H1 (cell line): ENCODE measurements around the gene TSHR. TPM values are rescaled to one million over a fixed set of nuclear protein-coding genes. Genes with fewer than 3 reads are reported as not detected.

Experiments used
- CTCF ChIA-PET: fragments of 300-600 bp; sonication (Branson Sonifier 250); formaldehyde crosslinking; loops from one replicate; lab custom pipeline; 2021; ENCODE audit not compliant: partially characterized antibody; lab: Charles Lee
- POLR2A ChIA-PET: fragments of 300-600 bp; sonication (Branson Sonifier 250); formaldehyde crosslinking; loops from one replicate; lab custom pipeline; 2021; ENCODE audit warnings: inconsistent platforms; ENCODE audit not compliant: partially characterized antibody; lab: Charles Lee
- DNase-seq, 2 experiments: peaks; one replicate each; pipeline versions ENCODE4 v3.0.0 to v3.0.0-alpha.2; 2010 to 2022; ENCODE audit warnings: low spot score in 2 of 2, low read depth in 1 of 2, mixed read lengths in 1 of 2
- FAIRE-seq: peaks from 2 replicates; lab custom pipeline; 2011; peaks lifted over from hg19 to GRCh38; lab: Jason Lieb, UNC
- H2AFZ ChIP-seq: 2 replicates; pipeline ENCODE4 v1.8.1; 2012; ENCODE audit warnings: low read length, inconsistent platforms
- H2AK5ac ChIP-seq: 2 replicates; pipeline ENCODE4 v1.6.1; 2013; ENCODE audit warnings: low read depth, low read length
- H2BK120ac ChIP-seq: replicated peaks from 2 replicates; pipeline ENCODE3; 2013; ENCODE audit warnings: low read depth, low read length, inconsistent platforms
- H2BK12ac ChIP-seq: 2 replicates; pipeline ENCODE4 v1.6.1; 2013; ENCODE audit warnings: low read depth, low read length
- H2BK15ac ChIP-seq: 2 replicates; pipeline ENCODE4 v1.6.1; 2013; ENCODE audit warnings: low read length
- H2BK20ac ChIP-seq: 2 replicates; pipeline ENCODE4 v1.6.1; 2013; ENCODE audit warnings: low read length
- H2BK5ac ChIP-seq: 2 replicates; pipeline ENCODE4 v1.6.1; 2013; ENCODE audit warnings: low read depth, low read length
- H3K14ac ChIP-seq: 2 replicates; pipeline ENCODE4 v1.6.1; 2013; ENCODE audit warnings: inconsistent platforms; ENCODE audit not compliant: insufficient read length
- H3K18ac ChIP-seq: 2 replicates; pipeline ENCODE4 v1.6.1; 2013; ENCODE audit warnings: low read length; ENCODE audit errors: extremely low read depth
- H3K23ac ChIP-seq: 2 replicates; pipeline ENCODE4 v1.6.1; 2013; ENCODE audit warnings: inconsistent platforms; ENCODE audit not compliant: insufficient read length
- H3K23me2 ChIP-seq: 2 replicates; pipeline ENCODE4 v1.6.1; 2013; ENCODE audit warnings: low read depth, low read length
- H3K27ac ChIP-seq: 2 replicates; pipeline ENCODE4 v1.6.1; 2011; ENCODE audit warnings: low read depth, low read length, inconsistent platforms
- H3K27me3 ChIP-seq, 4 experiments: replicated peaks in 1 of 4; 1 replicate in 1 of 4; 2 replicates in 3 of 4; pipeline versions ENCODE4 v1.6.1 to v1.8.1; 2011 to 2013; ENCODE audit warnings: low read length in 3 of 4, mild to moderate bottlenecking in 3 of 4, inconsistent platforms in 2 of 4, mixed read lengths in 2 of 4, moderate library complexity in 1 of 4; ENCODE audit not compliant: control insufficient read depth in 3 of 4, insufficient read depth in 3 of 4; ENCODE audit errors: extremely low read depth in 1 of 4
- H3K36me3 ChIP-seq, 4 experiments: 2 replicates each; pipeline versions ENCODE4 v1.6.1 to v1.8.1; 2011 to 2013; ENCODE audit warnings: mild to moderate bottlenecking in 4 of 4, low read length in 3 of 4, moderate library complexity in 2 of 4, control low read depth in 1 of 4, inconsistent platforms in 1 of 4; ENCODE audit not compliant: insufficient read depth in 4 of 4, control insufficient read depth in 2 of 4
- H3K4ac ChIP-seq: replicated peaks from 2 replicates; pipeline ENCODE3; 2013; ENCODE audit warnings: low read length, low read depth, mixed read lengths, inconsistent platforms; ENCODE audit not compliant: insufficient read length
- H3K4me1 ChIP-seq, 4 experiments: replicated peaks in 1 of 4; 1 replicate in 1 of 4; 2 replicates in 3 of 4; pipeline versions ENCODE4 v1.6.1 to v1.8.1; 2011 to 2013; ENCODE audit warnings: low read length in 3 of 4, inconsistent platforms in 2 of 4, mixed read lengths in 1 of 4; ENCODE audit not compliant: insufficient read depth in 4 of 4, control insufficient read depth in 3 of 4
- H3K4me2 ChIP-seq, 2 experiments: 2 replicates each; pipeline versions ENCODE4 v1.6.1 to v1.8.1; 2011 to 2013; ENCODE audit warnings: low read depth in 2 of 2, low read length in 2 of 2, control low read depth in 1 of 2, inconsistent platforms in 1 of 2, mild to moderate bottlenecking in 1 of 2; ENCODE audit not compliant: insufficient read depth in 1 of 2
- H3K4me3 ChIP-seq, 4 experiments: fragments of 200-600, 300-600 bp in 1 of 4; sonication (generic), shearing (Covaris generic), sonication (Bioruptor Twin) in 1 of 4; 2 replicates each; pipeline versions ENCODE4 v1.5.1 to v1.8.1; 2011 to 2016; ENCODE audit warnings: low read length in 4 of 4, low read depth in 3 of 4, control low read depth in 2 of 4, inconsistent platforms in 2 of 4, mild to moderate bottlenecking in 2 of 4, mixed read lengths in 1 of 4, moderate library complexity in 1 of 4; ENCODE audit not compliant: insufficient read depth in 2 of 4; ENCODE audit errors: extremely low read depth in 1 of 4
- H3K56ac ChIP-seq: replicated peaks from 2 replicates; pipeline ENCODE3; 2013; ENCODE audit warnings: low read depth, mild to moderate bottlenecking, mixed read lengths, low read length, inconsistent platforms; ENCODE audit not compliant: insufficient read length
- H3K79me1 ChIP-seq: 2 replicates; pipeline ENCODE4 v1.6.1; 2013; ENCODE audit warnings: low read depth, low read length, control low read depth
- H3K79me2 ChIP-seq, 2 experiments: 2 replicates each; pipeline versions ENCODE4 v1.6.1 to v1.8.1; 2012 to 2013; ENCODE audit warnings: low read length in 2 of 2, mild to moderate bottlenecking in 2 of 2, inconsistent platforms in 1 of 2; ENCODE audit not compliant: insufficient read depth in 2 of 2, control insufficient read depth in 1 of 2
- H3K9ac ChIP-seq, 4 experiments: replicated peaks in 1 of 4; 1 replicate in 1 of 4; 2 replicates in 3 of 4; pipeline versions ENCODE4 v1.6.1 to v1.8.1; 2011 to 2013; ENCODE audit warnings: low read depth in 3 of 4, low read length in 3 of 4, control low read depth in 2 of 4, mild to moderate bottlenecking in 2 of 4, moderate library complexity in 2 of 4, inconsistent platforms in 1 of 4; ENCODE audit errors: extremely low read depth in 1 of 4
- H3K9me3 ChIP-seq, 2 experiments: 2 replicates each; pipeline versions ENCODE4 v1.6.1 to v1.8.1; 2012 to 2013; ENCODE audit warnings: mild to moderate bottlenecking in 2 of 2, moderate library complexity in 2 of 2, control low read depth in 1 of 2, inconsistent platforms in 1 of 2, low read depth in 1 of 2, low read length in 1 of 2, mixed read lengths in 1 of 2; ENCODE audit not compliant: insufficient read depth in 2 of 2
- H4K20me1 ChIP-seq, 2 experiments: replicated peaks in 1 of 2; 2 replicates each; pipeline versions ENCODE3 to v1.8.1; 2011 to 2013; ENCODE audit warnings: inconsistent platforms in 2 of 2, low read length in 2 of 2, mild to moderate bottlenecking in 1 of 2; ENCODE audit not compliant: insufficient read depth in 2 of 2, control insufficient read depth in 1 of 2
- H4K5ac ChIP-seq: 2 replicates; pipeline ENCODE4 v1.6.1; 2013; ENCODE audit warnings: low read length, low read depth, mixed read lengths, inconsistent platforms; ENCODE audit not compliant: insufficient read length
- H4K8ac ChIP-seq: 2 replicates; pipeline ENCODE4 v1.8.0; 2013; ENCODE audit warnings: mild to moderate bottlenecking, moderate library complexity, low read length, inconsistent platforms; ENCODE audit not compliant: insufficient read depth; ENCODE audit errors: extremely low read depth
- H4K91ac ChIP-seq: replicated peaks from 2 replicates; pipeline ENCODE3; 2013; ENCODE audit warnings: low read length, mixed read lengths, inconsistent platforms; ENCODE audit not compliant: insufficient read length
- ATF3 ChIP-seq: IDR thresholded peaks from 2 replicates; pipeline ENCODE4 v1.6.1; 2011; ENCODE audit warnings: low read depth, mild to moderate bottlenecking, low read length; ENCODE audit not compliant: insufficient read depth
- CHD1 ChIP-seq: IDR thresholded peaks from 2 replicates; pipeline ENCODE4 v1.6.1; 2012; ENCODE audit warnings: low read depth, low read length, improper control_type of control experiment
- EGR1 ChIP-seq: IDR thresholded peaks from 2 replicates; pipeline ENCODE4 v1.6.1; 2011; ENCODE audit warnings: low read depth, low read length, borderline replicate concordance
- KDM1A ChIP-seq: fragments of 200-600, 300-600 bp; sonication (generic); IDR thresholded peaks from 2 replicates; pipeline ENCODE4 v1.7.1; 2016; ENCODE audit warnings: mild to moderate bottlenecking, low read length, borderline replicate concordance
- RFX5 ChIP-seq: IDR thresholded peaks from 2 replicates; pipeline ENCODE4 v1.6.1; 2011; ENCODE audit warnings: low read depth, low read length, improper control_type of control experiment, borderline replicate concordance
- SP1 ChIP-seq: IDR thresholded peaks from 2 replicates; pipeline ENCODE4 v1.6.1; 2011; ENCODE audit warnings: low read depth, low read length
- SP2 ChIP-seq: IDR thresholded peaks from 2 replicates; pipeline ENCODE4 v1.6.1; 2012; ENCODE audit warnings: mild to moderate bottlenecking, low read length, inconsistent platforms
- WGBS, 2 experiments: shearing (Covaris generic) in 1 of 2; methylation state at CpG; one replicate each; pipeline versions ENCODE4 v1.1.6 to v1.1.7; 2013 to 2015; ENCODE audit warnings: low lambda C conversion rate in 2 of 2, mixed read lengths in 2 of 2, inconsistent platforms in 1 of 2, low coverage in 1 of 2, missing lambda C conversion rate in 1 of 2; ENCODE audit not compliant: insufficient replicate concordance in 2 of 2, insufficient coverage in 1 of 2, insufficient read length in 1 of 2; ENCODE audit errors: extremely low coverage in 1 of 2, missing lambda C conversion rate in 1 of 2; 5-methylcytosine and 5-hydroxymethylcytosine counted together
- polyA plus RNA-seq, 7 experiments: library from polyadenylated mRNA; depleted of rRNA in 3 of 7; stranded (reverse) in 5 of 7; unstranded in 2 of 7; fragments of >200 nt in 5 of 7; fragments of 200-250 nt in 2 of 7; gene quantifications; 1 replicate in 5 of 7; 2 replicates in 1 of 7; 4 replicates in 1 of 7; pipeline versions ENCODE4 v1.2.1 to v1.2.3, GENCODE V29; 2011 to 2013; ENCODE audit warnings: missing spikeins in 2 of 7, mixed read lengths in 2 of 7
- total RNA-seq: library from RNA; stranded (reverse); fragmentation: NEBNext Ultra II Directional; extraction: Animal tissue kit (Norgen Biotek cat#: 25700); gene quantifications from 2 replicates; pipeline ENCODE4 v1.2.1, GENCODE V29; 2021

TSHR gene
- total and polyA plus RNA-seq, 2 of the 8 experiments (the other 6 are each of a cell fraction or from before 2014, with no cell fraction given) = 0.27 TPM; not detected in 1

GRCh38 chr14:80924365-80925103 lies 30.9 kb upstream of the TSHR start:
- CTCF ChIA-PET = interaction anchor here (1.3 to 1.6 kb wide), 2 partner anchors 16 to 63 kb away, joined by 3 to 4 read pairs; no protein-coding TSS in a partner anchor
- POLR2A ChIA-PET = interaction anchor here (0.9 to 1.4 kb wide), 2 partner anchors 17 to 31 kb away, joined by 3 read pairs; partner anchors contain the start of gene CEP128
- Histone ChIP-seq H3K18ac (no peak overlapping the region), H3K4me1 (no peaks in the 10 kb centered on the region; a peak in 1 of 7 replicates), H3K4me3 (no peak overlapping the region), H3K79me1 (no peaks in the 10 kb centered on the region), H3K36me3 (no peaks in the 10 kb centered on the region), H4K20me1 (no peaks in the 10 kb centered on the region), H3K4me2 (no peak overlapping the region), H3K23me2 (no peaks in the 10 kb centered on the region), H3K9ac (no peak overlapping the region), H4K91ac (no peak overlapping the region), H3K23ac (no peak overlapping the region), H2AFZ (no peak overlapping the region), H3K9me3 (no peaks in the 10 kb centered on the region), H2BK12ac (no peak overlapping the region), H2BK20ac (no peak overlapping the region), H3K27ac (no peak overlapping the region), H3K4ac (no peak overlapping the region), H2AK5ac (no peak overlapping the region), H4K8ac (no peak overlapping the region), H2BK5ac (no peak overlapping the region), H3K14ac (no peak overlapping the region), H3K79me2 (no peaks in the 10 kb centered on the region; a peak in 1 of 4 replicates), H4K5ac (no peak overlapping the region), H2BK15ac (no peak overlapping the region), H3K56ac (no peak overlapping the region), H3K27me3 (no peaks in the 10 kb centered on the region), H2BK120ac (no peak overlapping the region)
- whole genome bisulfite sequencing, 2 experiments = 89% methylated on average over 2 of the region's 2 CpGs; no CpG with 5 or more reads in 1 of the 2 experiments
- no peak for FAIRE-seq
- TF ChIP-seq SP2 (no peak), KDM1A (no peak), CHD1 (no peak), EGR1 (no peak), ATF3 (no peak), RFX5 (no peak), SP1 (no peak)
- DNase-seq = no peak
